Middle frontal gyrus (tissue), 1 donor: ENCODE data around the gene DXO.
A peak's percentile ranks its signal among the peaks of the same experiment; 100 is the strongest.
"Not testable (repeated sequence)": the region's sequence is repeated elsewhere in the genome, so short reads cannot be mapped to it uniquely, and the experiment has no call there.

Experiments
- DNase-seq: peaks from one replicate; pipeline ENCODE4 v3.0.0-alpha.2; 2015; ENCODE audit warnings: low spot score; ENCODE audit errors: extremely low spot score

Gene DXO

GRCh38 chr6:31980195-31980876 lies 8.4 kb upstream of the DXO start:
- not testable (repeated sequence) for DNase-seq

GRCh38 chr6:31979238-31979898 lies 7.4 kb upstream of the DXO start:
- DNase-seq: no peak

- DNase-seq: no peak
Measured at GRCh38 chr6:31978831-31979230, 6.9 kb upstream of the DXO start.

- no peak for DNase-seq
Measured at GRCh38 chr6:31977816-31978431, 6.0 kb upstream of the DXO start.

GRCh38 chr6:31976065-31976464 lies 4.1 kb upstream of the DXO start:
- DNase-seq: not testable (repeated sequence)

GRCh38 chr6:31972709-31973350 lies 892 bp upstream of the DXO start:
- no peak for DNase-seq

GRCh38 chr6:31971279-31971992 lies 502 bp downstream of the DXO start:
- peak; percentile 10 for DNase-seq

- no peak for DNase-seq
Measured at GRCh38 chr6:31970604-31971271, 1.2 kb downstream of the DXO start.

- no peak for DNase-seq
Measured at GRCh38 chr6:31969712-31970603, 2.0 kb downstream of the DXO start.

GRCh38 chr6:31968791-31969711 lies 2.9 kb downstream of the DXO start:
- no peak for DNase-seq

- DNase-seq: no peak
Measured at GRCh38 chr6:31968326-31968725, 3.6 kb downstream of the DXO start.

GRCh38 chr6:31967926-31968320 lies 4.0 kb downstream of the DXO start:
- DNase-seq: no peak

GRCh38 chr6:31966997-31967925 lies 4.7 kb downstream of the DXO start:
- no peak for DNase-seq

GRCh38 chr6:31966506-31966905 lies 5.4 kb downstream of the DXO start:
- DNase-seq: no peak

- no peak for DNase-seq
Measured at GRCh38 chr6:31965700-31966099, 6.2 kb downstream of the DXO start.

GRCh38 chr6:31963921-31964320 lies 8.0 kb downstream of the DXO start:
- no peak for DNase-seq

- DNase-seq: no peak
Measured at GRCh38 chr6:31961616-31962015, 10.3 kb downstream of the DXO start.
